Keratinocyte (primary cell): ENCODE measurements around the gene NIPA2. TPM values are rescaled to one million over a fixed set of nuclear protein-coding genes. Genes with fewer than 3 reads are reported as not detected.

Experiments
- DNase-seq: peaks from one replicate; pipeline ENCODE4 v3.0.0-alpha.2; 2011; ENCODE audit warnings: low read depth, missing footprints, low spot score
- FAIRE-seq: peaks from 2 replicates; lab custom pipeline; 2011; peaks lifted over from hg19 to GRCh38; lab: Jason Lieb, UNC
- H2AFZ ChIP-seq: 2 replicates; pipeline ENCODE4 v1.6.0; 2012; ENCODE audit warnings: low read length, control low read depth, inconsistent platforms; ENCODE audit not compliant: control insufficient read depth
- H3K27ac ChIP-seq: 2 replicates; pipeline ENCODE4 v1.5.1; 2011; ENCODE audit warnings: low read length; ENCODE audit not compliant: control insufficient read depth, insufficient read depth
- H3K27me3 ChIP-seq: 3 replicates; pipeline ENCODE4 v1.6.0; 2011; ENCODE audit warnings: low read length; ENCODE audit not compliant: control insufficient read depth, insufficient read depth; ENCODE audit errors: extremely low read depth
- H3K36me3 ChIP-seq, 2 experiments: 2 replicates in 1 of 2; 3 replicates in 1 of 2; pipeline ENCODE4 v1.5.1; 2011; ENCODE audit warnings: low read length in 2 of 2, mild to moderate bottlenecking in 1 of 2; ENCODE audit not compliant: control insufficient read depth in 2 of 2, insufficient read depth in 2 of 2; ENCODE audit errors: extremely low read depth in 1 of 2
- H3K4me1 ChIP-seq: 3 replicates; pipeline ENCODE4 v1.5.1; 2011; ENCODE audit warnings: low read length; ENCODE audit not compliant: control insufficient read depth, insufficient read depth; ENCODE audit errors: extremely low read depth
- H3K4me2 ChIP-seq: 3 replicates; pipeline ENCODE4 v1.6.0; 2011; ENCODE audit warnings: low read depth, low read length; ENCODE audit not compliant: control insufficient read depth, insufficient read depth; ENCODE audit errors: extremely low read depth
- H3K4me3 ChIP-seq, 3 experiments: fragments of 200-600 bp in 1 of 3; sonication (generic) in 1 of 3; 2 replicates in 2 of 3; 3 replicates in 1 of 3; pipeline ENCODE4 v1.5.1; 2011 to 2016; ENCODE audit warnings: low read length in 3 of 3, mild to moderate bottlenecking in 3 of 3, control low read depth in 2 of 3, inconsistent platforms in 1 of 3, low read depth in 1 of 3, mixed read lengths in 1 of 3, mixed run types in 1 of 3, moderate library complexity in 1 of 3; ENCODE audit not compliant: control insufficient read depth in 2 of 3, insufficient read depth in 2 of 3; ENCODE audit errors: extremely low read depth in 1 of 3
- H3K79me2 ChIP-seq: 2 replicates; pipeline ENCODE4 v1.6.0; 2012; ENCODE audit warnings: low read length; ENCODE audit not compliant: control insufficient read depth, insufficient read depth
- H3K9ac ChIP-seq: 3 replicates; pipeline ENCODE4 v1.6.0; 2011; ENCODE audit warnings: low read length; ENCODE audit not compliant: control insufficient read depth, insufficient read depth; ENCODE audit errors: extremely low read depth
- H3K9me1 ChIP-seq: 3 replicates; pipeline ENCODE4 v1.6.0; 2011; ENCODE audit warnings: low read length; ENCODE audit not compliant: control insufficient read depth, insufficient read depth; ENCODE audit errors: extremely low read depth
- H3K9me3 ChIP-seq: 2 replicates; pipeline ENCODE4 v1.5.1; 2012; ENCODE audit warnings: low read depth, low read length; ENCODE audit not compliant: control insufficient read depth
- H4K20me1 ChIP-seq: 3 replicates; pipeline ENCODE4 v1.6.0; 2011; ENCODE audit warnings: low read length; ENCODE audit not compliant: control insufficient read depth, insufficient read depth; ENCODE audit errors: extremely low read depth
- CTCF ChIP-seq, 3 experiments: IDR thresholded peaks in 1 of 3; conservative IDR thresholded peaks in 1 of 3; optimal IDR thresholded peaks in 1 of 3; 2 replicates in 2 of 3; 3 replicates in 1 of 3; pipeline versions ENCODE3 to v1.5.1; 2011; ENCODE audit warnings: low read length in 3 of 3, mild to moderate bottlenecking in 3 of 3, moderate library complexity in 2 of 3, control low read depth in 1 of 3, inconsistent platforms in 1 of 3; ENCODE audit not compliant: insufficient read depth in 2 of 3; ENCODE audit errors: extremely low read depth in 1 of 3
- EZH2 ChIP-seq: IDR thresholded peaks from one replicate; pipeline ENCODE4 v1.6.1; 2012; ENCODE audit warnings: inconsistent platforms, mild to moderate bottlenecking, low read length, moderate library complexity
- dilution Hi-C: fragments of 300-500 bp; cut with MboI; formaldehyde crosslinking; loops from one replicate; pipeline ENCODE4 v1.7.0; 2020; ENCODE audit warnings: low sequenced_read_pairs; ENCODE audit not compliant: extremely low pct_ligation_motif_present
- polyA plus RNA-seq, 5 experiments: library from polyadenylated mRNA; depleted of rRNA in 3 of 5; stranded (reverse) in 3 of 5; stranded (forward) in 1 of 5; unstranded in 1 of 5; fragments of >200 nt; gene quantifications; 1 replicate in 1 of 5; 2 replicates in 3 of 5; 3 replicates in 1 of 5; pipeline versions ENCODE4 v1.2.1 to v1.2.3, GENCODE V29; 2011 to 2012; ENCODE audit warnings: missing spikeins in 2 of 5, low read depth in 1 of 5, low replicate concordance in 1 of 5

The NIPA2 gene
- polyA plus RNA-seq, 1 donor (not counting 4 experiments of a cell fraction or from before 2014, with no cell fraction given) = 81.2 TPM

GRCh38 chr15:22885120-22885519, 46.7 kb downstream of the NIPA2 start:
- no peaks in the 10 kb centered on the region for H3K79me2 ChIP-seq
- dilution Hi-C loops = no loop called here
- peaks cover 5% of the 10 kb centered on the region for H4K20me1 ChIP-seq
- no peak overlapping the region for H3K9ac ChIP-seq
- no peak for DNase-seq
- H3K4me1 ChIP-seq = peaks cover 3% of the 10 kb centered on the region
- no peak for TF ChIP-seq CTCF (optimal IDR thresholded peaks at IDR 0.05 in 1 of 3, IDR thresholded peaks at IDR 0.05 in 1 of 3, conservative IDR thresholded peaks at IDR 0.05 in 1 of 3; ENCODE audit: extremely low read depth in 1 of 3, insufficient read depth in 2 of 3, low read length in 3 of 3)
- no peak for TF ChIP-seq EZH2
- H3K4me3 ChIP-seq = no peak overlapping the region
- H3K36me3 ChIP-seq = peaks cover 21 to 27% of the 10 kb centered on the region in 2 experiments
- no peak overlapping the region for H3K4me2 ChIP-seq
- H2AFZ ChIP-seq = no peak overlapping the region
- no peaks in the 10 kb centered on the region for H3K9me1 ChIP-seq
- FAIRE-seq = no peak
- no peaks in the 10 kb centered on the region for H3K27me3 ChIP-seq
- H3K27ac ChIP-seq = no peak overlapping the region
- no peaks in the 10 kb centered on the region for H3K9me3 ChIP-seq

- Histone ChIP-seq H3K4me1 (peaks cover 3% of the 10 kb centered on the region), H3K27me3 (no peaks in the 10 kb centered on the region), H3K27ac (peak overlapping the region; percentile 48), H3K79me2 (no peaks in the 10 kb centered on the region), H3K9ac (no peak overlapping the region), H4K20me1 (peaks cover 5% of the 10 kb centered on the region), H3K9me3 (no peaks in the 10 kb centered on the region), H3K36me3 (peaks cover 12 to 25% of the 10 kb centered on the region in 2 experiments), H3K4me3 (no peak overlapping the region), H3K9me1 (no peaks in the 10 kb centered on the region), H3K4me2 (no peak overlapping the region), H2AFZ (no peak overlapping the region)
- FAIRE-seq (no peak), DNase-seq (no peak)
- dilution Hi-C loops = no loop called here
- TF ChIP-seq EZH2 (no peak), CTCF (optimal IDR thresholded peaks at IDR 0.05 in 1 of 3, IDR thresholded peaks at IDR 0.05 in 1 of 3, conservative IDR thresholded peaks at IDR 0.05 in 1 of 3; ENCODE audit: extremely low read depth in 1 of 3, insufficient read depth in 2 of 3, low read length in 3 of 3) (no peak)
Observed at GRCh38 chr15:22887157-22887951, 48.9 kb downstream of the NIPA2 start.
